NCI-H1436 (cell line): Measurements from ENCODE around the gene HSPA1A.

Experiments
- DNase-seq: peaks from one replicate; lab custom pipeline; 2025; lab: John Stamatoyannopoulos, UW

Gene HSPA1A

DNA sequence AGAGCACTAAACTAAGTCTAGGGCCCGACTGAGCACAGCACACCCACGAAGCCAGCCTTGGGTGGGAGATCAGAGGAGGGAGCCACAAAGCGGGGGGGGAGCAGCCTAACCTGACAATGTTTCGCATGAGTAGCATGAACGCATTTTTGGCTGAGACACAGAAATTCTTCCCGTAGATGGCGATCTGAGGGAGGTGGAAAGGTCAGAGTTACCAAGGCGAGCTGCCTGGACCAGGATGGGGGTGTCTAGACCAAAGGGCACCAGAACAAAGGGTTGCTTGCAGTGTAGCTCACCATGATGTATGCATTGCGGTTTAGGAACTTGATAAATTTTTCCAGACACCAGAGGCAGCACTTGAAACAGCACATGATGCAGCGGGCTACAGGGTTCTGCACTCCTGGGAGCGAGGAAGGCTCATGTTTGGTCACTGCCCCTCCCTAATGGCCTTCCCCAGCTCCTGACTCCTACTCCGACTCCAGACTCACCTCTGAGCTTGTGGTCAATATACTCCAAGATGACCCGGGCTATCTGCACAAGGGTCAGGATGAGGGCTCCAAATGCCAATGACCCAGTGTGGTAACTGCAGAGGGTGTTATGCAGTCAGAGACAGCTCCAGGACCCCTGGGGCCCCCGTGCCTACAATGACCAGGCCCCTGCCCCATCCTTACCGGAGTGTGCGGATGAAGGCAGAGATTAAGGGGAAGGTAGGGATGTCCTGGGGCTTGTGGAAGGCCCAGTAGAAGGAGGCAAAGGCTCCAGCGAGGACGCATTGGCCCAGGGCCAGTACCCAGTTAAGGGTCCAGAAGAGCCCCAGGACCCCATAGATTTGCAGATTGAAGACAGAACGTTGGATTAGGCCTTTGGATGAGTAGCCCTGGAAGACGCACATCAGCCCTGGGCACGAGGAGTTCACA is 50.1 kb downstream of the HSPA1A start:
- no peak for DNase-seq
